ENCODE measurements around the gene LYST. TPM values are rescaled to one million over a fixed set of nuclear protein-coding genes. Genes with fewer than 3 reads are reported as not detected.

The LYST gene
- polyA plus RNA-seq, 3 donors = 46.3 to 128 (median 67.9) TPM

DNA sequence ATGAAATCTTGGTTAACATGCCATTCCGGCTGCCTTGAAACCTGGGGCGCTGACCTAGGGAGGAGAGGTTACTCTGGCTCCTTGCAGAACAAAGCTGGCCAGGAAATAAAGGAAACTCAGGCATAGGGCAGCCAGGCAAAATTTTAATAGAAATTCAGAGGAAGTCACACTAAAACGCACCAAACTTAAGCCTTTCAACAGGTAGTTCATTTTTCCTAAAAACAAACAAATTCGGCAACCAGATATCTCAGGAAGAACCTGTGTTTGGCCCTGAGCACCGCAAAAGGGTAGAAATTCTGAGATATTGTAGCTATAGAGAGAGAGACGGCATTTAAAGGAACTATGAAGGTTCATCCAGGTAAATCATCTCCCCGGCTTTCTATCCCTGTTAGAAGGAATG, 13.1 kb downstream of the LYST start:
- no peak for DNase-seq
- peaks cover 12 to 13% of the 10 kb centered on the region in 2 donors for H3K36me3 Mint-ChIP-seq
- H3K27me3 ChIP-seq (ENCODE audit: control insufficient read depth in 2 of 2, insufficient read depth in 2 of 2, low read length in 2 of 2) = no peaks in the 10 kb centered on the region
- H3K4me3 Mint-ChIP-seq = no peak overlapping the region
- H3K9me3 Mint-ChIP-seq = peaks cover 0 to 8% (median 0%) of the 10 kb centered on the region in 7 donors
- no peak overlapping the region for H3K9ac ChIP-seq (ENCODE audit: insufficient read depth, low read length, poor library complexity, severe bottlenecking)
- H3K4me1 Mint-ChIP-seq = peaks cover 86% of the 10 kb centered on the region
- H3K9me3 ChIP-seq (replicated peaks in 1 of 2; ENCODE audit: control insufficient read depth in 1 of 2, insufficient read depth in 1 of 2, low read length in 2 of 2) = no peaks in the 10 kb centered on the region
- no peaks in the 10 kb centered on the region for H3K27me3 Mint-ChIP-seq (ENCODE audit: low read depth in 3 of 3)
- peak overlapping the region in 1 of 3 experiments; percentile 26 for H3K4me3 ChIP-seq (replicated peaks in 1 of 3; ENCODE audit: low read depth in 2 of 3, low read length in 3 of 3)
- peaks cover 69 to 98% of the 10 kb centered on the region in 2 donors for H3K4me1 ChIP-seq (ENCODE audit: control insufficient read depth in 1 of 2, insufficient read depth in 2 of 2, low read length in 2 of 2)
- WGBS (ENCODE audit: insufficient coverage) = 100% methylated on average over 1 of the region's 7 CpGs
- H3K4me2 ChIP-seq (replicated peaks; ENCODE audit: extremely low read depth, low read length, poor library complexity, severe bottlenecking) = peak overlapping the region; percentile 5
- H3K36me3 ChIP-seq (replicated peaks in 1 of 2; ENCODE audit: control insufficient read depth in 1 of 2, insufficient read depth in 2 of 2, low read length in 2 of 2) = peaks cover 0 to 5% of the 10 kb centered on the region in 2 donors
- intact Hi-C loops (cut with micrococcal nuclease) = no loop called here
- H3K27ac Mint-ChIP-seq = peak overlapping the region; percentile 11 to 87 (median 54)
- H3K79me2 ChIP-seq (ENCODE audit: insufficient read depth, low read length) = peaks cover 100% of the 10 kb centered on the region
- no peak overlapping the region for H2AFZ ChIP-seq (ENCODE audit: insufficient read depth, low read depth, low read length, poor library complexity, severe bottlenecking)
- peak overlapping the region; percentile 36 to 78 for H3K27ac ChIP-seq (ENCODE audit: low read depth in 1 of 2, low read length in 2 of 2)
- peaks cover 96% of the 10 kb centered on the region for H4K20me1 ChIP-seq (ENCODE audit: insufficient read depth, low read length)
- TF ChIP-seq, protein P1, sequence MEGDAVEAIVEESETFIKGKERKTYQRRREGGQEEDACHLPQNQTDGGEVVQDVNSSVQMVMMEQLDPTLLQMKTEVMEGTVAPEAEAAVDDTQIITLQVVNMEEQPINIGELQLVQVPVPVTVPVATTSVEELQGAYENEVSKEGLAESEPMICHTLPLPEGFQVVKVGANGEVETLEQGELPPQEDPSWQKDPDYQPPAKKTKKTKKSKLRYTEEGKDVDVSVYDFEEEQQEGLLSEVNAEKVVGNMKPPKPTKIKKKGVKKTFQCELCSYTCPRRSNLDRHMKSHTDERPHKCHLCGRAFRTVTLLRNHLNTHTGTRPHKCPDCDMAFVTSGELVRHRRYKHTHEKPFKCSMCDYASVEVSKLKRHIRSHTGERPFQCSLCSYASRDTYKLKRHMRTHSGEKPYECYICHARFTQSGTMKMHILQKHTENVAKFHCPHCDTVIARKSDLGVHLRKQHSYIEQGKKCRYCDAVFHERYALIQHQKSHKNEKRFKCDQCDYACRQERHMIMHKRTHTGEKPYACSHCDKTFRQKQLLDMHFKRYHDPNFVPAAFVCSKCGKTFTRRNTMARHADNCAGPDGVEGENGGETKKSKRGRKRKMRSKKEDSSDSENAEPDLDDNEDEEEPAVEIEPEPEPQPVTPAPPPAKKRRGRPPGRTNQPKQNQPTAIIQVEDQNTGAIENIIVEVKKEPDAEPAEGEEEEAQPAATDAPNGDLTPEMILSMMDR (IDR thresholded peaks at IDR 0.05) = no peak

DNA sequence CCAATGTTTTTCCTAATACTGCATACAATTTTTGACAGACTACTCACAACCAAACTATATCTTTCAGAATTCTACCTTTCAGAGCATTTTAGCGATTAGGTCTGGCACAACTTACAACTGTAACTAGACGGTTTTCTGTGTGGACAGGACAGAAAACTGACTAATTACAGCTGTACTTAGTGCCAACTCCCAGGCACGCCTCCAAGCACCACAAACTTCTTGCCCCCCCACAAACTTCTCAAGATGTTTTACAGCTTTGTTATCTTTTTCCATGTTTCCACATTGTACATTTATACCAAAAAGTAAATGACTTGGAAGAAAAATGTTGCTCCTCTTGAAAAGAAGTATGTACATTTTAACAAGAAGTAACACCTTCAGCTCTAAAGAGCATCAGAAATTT, 13.8 kb downstream of the LYST start:
- H4K20me1 ChIP-seq (ENCODE audit: insufficient read depth, low read length) = peaks cover 96% of the 10 kb centered on the region
- no peaks in the 10 kb centered on the region for H3K9me3 ChIP-seq (replicated peaks in 1 of 2; ENCODE audit: control insufficient read depth in 1 of 2, insufficient read depth in 1 of 2, low read length in 2 of 2)
- Mint-ChIP-seq H3K36me3 (peaks cover 12 to 13% of the 10 kb centered on the region in 2 donors), H3K4me1 (peaks cover 92% of the 10 kb centered on the region), H3K9me3 (peaks cover 0 to 8% (median 0%) of the 10 kb centered on the region in 7 donors), H3K27me3 (ENCODE audit: low read depth in 3 of 3) (no peaks in the 10 kb centered on the region), H3K27ac (peak overlapping the region; percentile 79 to 94 (median 89)), H3K4me3 (peak overlapping the region in 1 of 2 donors; percentile 55)
- peak overlapping the region; percentile 24 for H3K4me2 ChIP-seq (replicated peaks; ENCODE audit: extremely low read depth, low read length, poor library complexity, severe bottlenecking)
- peaks cover 66 to 98% of the 10 kb centered on the region in 2 donors for H3K4me1 ChIP-seq (ENCODE audit: control insufficient read depth in 1 of 2, insufficient read depth in 2 of 2, low read length in 2 of 2)
- no peak overlapping the region for H3K9ac ChIP-seq (ENCODE audit: insufficient read depth, low read length, poor library complexity, severe bottlenecking)
- TF ChIP-seq, protein P1 (IDR thresholded peaks at IDR 0.05) = no peak
- peak overlapping the region; percentile 27 to 78 for H3K27ac ChIP-seq (ENCODE audit: low read depth in 1 of 2, low read length in 2 of 2)
- H2AFZ ChIP-seq (ENCODE audit: insufficient read depth, low read depth, low read length, poor library complexity, severe bottlenecking) = no peak overlapping the region
- no peak for DNase-seq
- WGBS (ENCODE audit: insufficient coverage) = 50% methylated on average over 2 of the region's 3 CpGs
- peaks cover 0 to 5% of the 10 kb centered on the region in 2 donors for H3K36me3 ChIP-seq (replicated peaks in 1 of 2; ENCODE audit: control insufficient read depth in 1 of 2, insufficient read depth in 2 of 2, low read length in 2 of 2)
- no peaks in the 10 kb centered on the region for H3K27me3 ChIP-seq (ENCODE audit: control insufficient read depth in 2 of 2, insufficient read depth in 2 of 2, low read length in 2 of 2)
- H3K4me3 ChIP-seq (replicated peaks in 1 of 3; ENCODE audit: low read depth in 2 of 3, low read length in 3 of 3) = peak overlapping the region in 1 of 3 experiments; percentile 26
- intact Hi-C loops (cut with micrococcal nuclease) = no loop called here
- H3K79me2 ChIP-seq (ENCODE audit: insufficient read depth, low read length) = peaks cover 100% of the 10 kb centered on the region

Data from CD14-positive monocyte (primary cell).